Right renal pelvis (tissue), 4 donors: ENCODE data around the gene DHFR. TPM values are rescaled to one million over a fixed set of nuclear protein-coding genes. Genes with fewer than 3 reads are reported as not detected.

Source experiments
- DNase-seq, 4 donors: peaks; one replicate each; pipeline ENCODE4 v3.0.0-alpha.2; 2013; ENCODE audit warnings: low read depth in 4 of 4, low spot score in 3 of 4, missing footprints in 1 of 4
- polyA plus RNA-seq, 4 donors: library from polyadenylated mRNA; unstranded; fragments of 120-200 nt; gene quantifications; one replicate each; pipeline ENCODE4 v1.2.1, GENCODE V29; 2013; ENCODE audit not compliant: insufficient read length in 4 of 4

The DHFR gene
- polyA plus RNA-seq, 4 donors: 59.8 to 88.7 (median 82.5) TPM

DNA sequence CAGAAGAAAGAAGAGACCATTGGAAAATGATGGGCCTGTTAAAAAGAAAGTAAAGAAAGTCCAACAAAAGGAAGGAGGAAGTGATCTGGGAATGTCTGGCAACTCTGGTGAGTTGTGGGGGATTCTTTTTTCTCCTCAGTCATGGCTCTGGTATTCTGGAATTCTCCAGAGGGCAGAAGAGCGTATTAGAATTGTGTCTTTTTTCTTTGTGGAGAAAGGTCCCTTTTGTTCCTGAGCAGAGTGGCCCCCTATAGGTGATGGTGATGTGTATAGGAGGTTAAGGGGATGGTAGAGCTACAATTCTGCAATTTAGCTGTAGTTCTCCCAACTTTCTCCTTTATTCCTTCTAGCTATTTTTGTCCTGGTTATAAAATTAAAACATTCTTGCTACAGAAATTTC lies 1.6 kb upstream of the DHFR start:
- DNase-seq: no peak

DNA sequence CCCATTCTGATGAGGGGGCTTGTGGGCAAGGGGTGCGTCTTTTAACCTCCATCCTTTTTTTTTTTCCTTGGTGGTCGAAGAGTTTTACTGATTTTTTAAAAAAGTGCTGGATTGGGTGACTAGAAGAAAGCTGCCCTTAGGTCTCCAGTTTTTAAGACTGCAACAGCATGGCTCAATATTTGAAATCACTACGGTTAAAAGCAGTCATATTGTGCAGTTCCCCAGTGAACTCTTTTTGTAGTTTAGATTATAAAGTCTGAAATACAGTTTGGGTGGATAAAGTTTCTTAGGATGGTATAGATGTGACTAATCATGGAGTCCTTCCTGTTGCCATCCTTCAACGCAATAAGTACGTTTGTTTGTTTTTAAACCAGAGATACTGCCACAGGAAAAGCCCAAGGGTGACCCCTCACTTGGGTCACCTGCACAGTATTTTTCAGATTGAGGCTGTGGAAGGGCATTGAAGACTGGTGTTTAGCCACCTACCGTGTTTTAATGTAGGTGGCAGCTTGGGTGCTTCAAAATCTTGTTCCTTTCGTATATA lies 520 bp upstream of the DHFR start:
- no peak for DNase-seq

DNA sequence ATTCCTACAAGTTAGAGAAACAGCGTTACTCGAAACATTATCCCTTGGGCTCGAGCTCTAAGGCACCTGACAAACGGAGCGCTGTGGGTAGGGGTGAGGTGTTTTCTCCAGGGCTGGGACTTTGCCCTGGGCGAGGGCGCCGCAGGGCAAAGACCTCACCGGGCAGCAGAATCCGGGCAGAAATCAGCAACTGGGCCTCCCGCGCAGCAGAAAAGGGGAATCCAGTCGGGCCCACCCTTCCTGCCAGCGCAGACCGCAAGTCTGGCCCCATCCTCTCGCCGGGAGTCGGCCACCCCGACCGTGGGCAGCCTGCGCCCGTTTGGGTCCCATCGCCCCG lies 761 bp downstream of the DHFR start:
- DNase-seq: no peak

DNA sequence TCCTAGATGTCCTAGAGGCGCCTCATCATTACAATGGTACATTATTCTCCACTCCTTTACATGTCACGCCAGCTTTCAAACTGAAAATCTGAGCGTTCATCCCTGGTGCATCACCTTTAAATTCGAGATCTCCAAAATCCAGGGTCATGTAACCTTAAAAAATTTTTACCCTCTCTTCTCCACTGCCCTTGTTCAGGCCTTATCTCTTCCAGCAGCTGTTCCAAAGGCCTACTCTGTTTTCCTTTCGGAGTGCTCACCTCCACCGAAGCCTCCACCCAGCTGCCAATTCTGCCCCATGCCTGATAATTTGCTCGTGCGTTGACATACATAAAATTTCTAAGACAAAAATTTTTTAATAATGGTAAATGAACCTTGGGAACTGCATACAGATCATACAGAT lies 1.3 kb downstream of the DHFR start:
- no peak for DNase-seq

DNA sequence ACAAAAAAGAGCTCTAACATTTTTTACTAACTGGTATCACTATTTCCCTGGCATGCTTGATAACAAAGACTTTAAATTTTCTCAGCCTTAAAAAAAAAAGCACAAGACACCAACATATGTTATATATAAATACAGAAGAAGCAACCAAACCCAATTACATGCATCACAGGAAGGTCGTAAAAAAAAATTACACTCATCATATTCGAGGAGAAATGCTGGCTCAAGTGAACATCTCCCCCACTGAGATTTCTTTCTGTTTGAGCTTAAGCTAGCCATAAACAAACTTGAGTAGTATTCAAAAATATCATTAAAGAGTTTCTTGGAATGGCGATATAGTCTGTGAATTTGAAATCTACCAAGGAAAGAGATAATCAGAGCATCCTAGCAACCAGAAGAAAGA lies 7.9 kb downstream of the DHFR start:
- DNase-seq: no peak

DNA sequence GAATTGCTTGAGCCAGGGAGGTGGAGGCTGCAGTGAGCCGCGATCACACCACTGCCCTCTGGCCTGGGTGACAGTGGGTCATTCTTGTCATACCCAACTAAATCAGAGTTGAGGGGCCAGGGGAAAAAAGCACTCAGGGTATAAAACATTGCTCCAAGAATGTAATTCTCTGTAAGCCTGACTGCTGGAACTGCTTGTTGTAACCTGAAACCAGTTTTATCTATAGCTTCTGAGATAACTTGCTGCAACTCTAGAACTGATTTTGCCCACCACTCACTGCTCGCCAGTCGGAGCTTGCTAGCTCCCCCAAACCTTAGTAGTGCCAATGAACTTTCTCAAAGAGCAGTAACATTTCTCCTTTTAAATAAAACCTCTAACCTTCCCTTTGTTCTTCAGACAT lies 9.9 kb downstream of the DHFR start:
- DNase-seq: no peak

DNA sequence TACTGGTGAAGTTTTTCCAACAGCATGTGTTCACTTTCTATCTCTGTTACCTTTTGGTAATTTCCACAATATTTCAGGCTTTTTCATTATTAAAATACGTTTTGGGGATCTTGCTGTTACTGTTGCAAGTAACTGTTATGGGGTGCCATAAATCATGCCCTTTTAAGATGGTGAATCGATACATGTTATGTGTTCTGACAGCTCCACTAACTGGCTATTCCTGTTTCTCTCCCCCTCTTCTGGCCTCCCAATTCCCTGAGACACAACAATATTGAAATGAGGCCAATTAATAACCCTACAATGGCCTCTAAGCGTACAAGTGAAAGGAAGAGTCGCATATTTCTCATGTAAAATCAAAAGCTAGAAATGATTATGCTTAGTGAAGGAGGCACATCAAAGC lies 13.4 kb downstream of the DHFR start:
- no peak for DNase-seq

DNA sequence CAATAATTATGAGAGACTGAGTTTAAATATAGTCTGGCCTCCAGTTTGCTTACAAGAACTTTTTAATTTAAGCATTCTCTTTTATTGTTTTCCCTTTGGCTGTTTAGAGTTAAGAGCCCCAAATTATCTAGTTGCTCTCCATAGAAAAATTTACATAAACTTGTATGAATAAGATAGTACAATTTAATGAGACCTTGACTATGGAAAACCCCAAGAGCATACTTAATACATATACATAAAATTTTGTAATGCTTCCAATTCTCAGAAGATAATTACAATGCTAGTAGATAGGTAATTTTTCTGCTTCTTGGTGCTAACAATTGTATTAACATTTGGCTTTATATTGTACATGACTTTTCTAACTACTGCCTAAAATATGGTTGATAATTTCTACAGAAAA lies 20.6 kb downstream of the DHFR start:
- DNase-seq: no peak

DNA sequence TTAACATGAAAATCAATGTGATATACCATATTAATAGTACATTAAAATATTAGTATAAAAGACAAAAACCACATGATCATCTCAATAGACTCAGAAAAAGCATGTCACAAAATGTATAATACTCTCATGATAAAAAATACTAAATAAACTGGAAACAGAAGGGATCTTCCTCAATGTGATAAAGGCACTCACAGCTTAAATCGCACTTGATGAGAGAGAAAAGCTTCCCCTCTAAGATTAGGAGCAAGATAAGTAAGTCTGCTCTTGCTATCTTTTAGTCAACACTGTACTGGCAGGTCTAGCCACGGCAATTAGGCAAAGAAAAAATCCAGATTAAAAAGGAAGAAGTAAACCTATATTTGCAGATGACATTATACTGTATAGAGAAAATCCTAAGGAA lies 22.1 kb downstream of the DHFR start:
- no peak for DNase-seq

DNA sequence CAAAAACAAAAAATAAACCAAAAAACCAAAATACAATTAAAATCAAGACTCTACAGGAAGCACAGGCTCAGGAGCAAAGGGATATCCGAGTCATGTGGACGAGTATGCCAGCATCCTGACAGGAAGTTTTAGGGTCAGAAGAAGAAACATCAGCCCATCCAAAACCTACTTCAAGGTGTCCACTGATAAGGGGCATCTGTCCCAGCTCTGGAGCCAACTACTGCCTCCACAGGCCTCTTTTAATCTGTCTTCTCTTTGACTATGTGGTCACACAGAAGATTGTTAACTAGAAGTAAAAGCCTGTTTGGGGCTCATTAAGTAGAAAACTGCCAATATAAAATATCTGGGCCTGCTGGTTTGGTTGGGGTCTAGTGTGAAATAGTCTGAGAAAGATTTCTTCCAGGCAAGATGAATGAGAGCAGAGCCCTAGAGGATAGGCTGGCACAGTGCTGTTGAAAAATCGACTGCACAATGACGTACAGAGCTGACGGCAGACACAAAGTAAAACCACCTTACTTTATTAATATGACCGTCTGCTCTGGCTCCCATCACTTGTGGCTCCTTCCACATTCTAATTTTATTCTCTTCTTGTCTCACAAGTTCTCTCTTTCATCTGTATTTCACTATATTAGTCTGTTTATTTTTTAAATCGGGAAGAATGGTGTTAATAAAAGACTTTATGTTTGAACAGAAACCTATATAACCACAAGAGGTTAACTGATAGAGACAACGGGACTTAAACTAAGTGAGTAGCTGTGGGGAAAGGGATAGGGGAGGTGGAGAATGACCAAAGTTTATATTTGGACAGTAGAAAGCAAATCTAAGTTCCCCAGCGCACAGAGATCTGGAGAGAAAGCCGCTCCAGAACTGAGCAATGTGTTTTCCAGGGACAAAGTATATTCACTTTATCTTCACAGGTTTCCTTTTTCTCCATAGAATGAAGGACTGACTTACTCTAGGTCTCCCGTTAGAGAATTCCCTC lies 23.2 kb downstream of the DHFR start:
- no peak for DNase-seq

DNA sequence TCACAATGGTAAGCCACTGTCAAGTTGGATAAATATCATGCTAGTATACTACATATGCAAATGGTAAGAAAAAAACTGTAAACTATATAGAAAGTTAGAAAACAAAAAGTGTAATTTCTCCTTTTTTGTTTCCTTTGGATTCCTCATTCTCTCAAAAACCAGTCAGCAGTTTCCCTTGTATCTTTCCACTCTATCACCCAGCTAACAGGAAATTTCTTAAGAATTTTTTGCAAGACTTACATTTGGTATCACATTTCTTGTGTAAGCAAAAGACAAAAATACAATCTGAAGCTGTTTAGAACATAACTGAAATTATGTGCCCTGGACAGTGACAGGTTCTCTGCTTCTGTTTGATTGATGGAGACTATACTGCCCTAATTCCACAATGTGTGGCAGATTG lies 25.5 kb downstream of the DHFR start:
- no peak for DNase-seq

DNA sequence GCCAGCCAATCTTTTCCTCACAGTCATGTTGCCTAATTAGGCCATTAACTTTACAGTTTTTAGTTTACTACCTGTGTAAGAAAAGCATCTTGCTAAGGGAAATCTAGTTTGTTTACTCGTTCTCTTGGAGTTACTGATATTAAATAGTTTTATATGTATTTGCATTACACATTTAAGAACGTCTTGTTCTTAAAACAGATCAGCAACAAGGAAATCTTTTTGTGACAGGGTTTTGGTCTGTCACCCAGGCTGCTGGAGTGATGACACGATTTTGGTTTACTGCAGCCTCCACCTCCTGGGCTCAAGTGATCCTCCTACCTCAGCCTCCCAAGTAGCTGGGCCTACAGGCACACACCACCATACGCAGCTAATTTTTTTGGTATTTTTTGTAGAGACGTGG lies 29.6 kb downstream of the DHFR start:
- no peak for DNase-seq

DNA sequence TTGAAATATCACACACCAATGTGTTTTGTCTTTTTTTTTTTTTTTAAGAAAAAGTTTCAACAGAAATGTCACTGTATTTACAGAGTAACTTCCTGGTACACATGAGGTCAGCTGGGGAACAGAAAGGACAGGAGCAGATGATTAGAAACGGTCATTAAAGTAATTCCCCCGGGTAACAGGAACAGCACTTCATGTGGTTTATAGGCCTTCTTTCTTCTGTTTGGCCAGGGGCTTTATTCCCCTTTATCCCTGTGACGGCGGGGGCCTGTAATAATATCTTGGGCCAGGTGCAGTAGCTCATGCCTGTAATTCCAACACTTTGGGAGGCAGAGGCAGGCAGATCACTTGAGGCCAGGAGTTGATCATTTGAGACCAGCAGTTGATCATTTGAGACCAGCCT lies 30.8 kb downstream of the DHFR start:
- no peak for DNase-seq

DNA sequence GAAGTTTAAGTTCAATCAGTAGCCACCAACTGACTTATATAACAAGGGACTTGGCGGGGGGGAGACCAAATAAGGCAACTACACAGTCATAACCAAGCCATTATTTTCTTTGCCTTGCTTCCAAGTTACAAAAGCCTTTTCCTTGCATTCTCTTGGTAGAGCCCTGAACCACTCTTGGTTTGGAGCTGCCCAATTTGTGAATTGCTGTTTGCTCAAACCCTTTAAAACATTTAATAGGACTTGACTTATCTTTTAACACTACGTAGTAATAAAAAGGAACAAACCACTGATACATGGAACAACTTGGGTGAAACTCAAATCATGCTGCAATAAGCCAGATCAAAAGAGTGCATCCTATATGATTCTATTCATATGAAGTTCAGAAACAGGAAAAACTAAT lies 32.0 kb downstream of the DHFR start:
- no peak for DNase-seq

DNA sequence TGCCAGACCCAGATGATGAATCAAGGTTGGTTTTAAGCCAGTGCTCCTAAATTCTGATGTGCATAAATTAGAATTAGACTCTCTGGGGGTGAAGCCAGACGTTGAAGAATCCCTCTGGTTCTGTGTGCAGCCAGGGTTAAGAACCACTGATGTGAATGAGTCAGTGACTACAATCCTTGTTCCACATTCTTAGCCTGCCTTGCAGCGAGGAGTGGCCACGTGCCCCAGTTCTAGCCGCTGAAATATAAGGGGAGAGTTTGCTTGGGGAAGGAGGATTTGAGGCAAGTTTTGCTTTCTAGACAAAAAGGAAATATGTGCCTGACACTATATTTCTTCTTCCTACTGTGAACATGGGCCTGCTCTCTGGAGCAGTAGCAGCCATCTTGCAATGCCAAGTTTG lies 34.6 kb downstream of the DHFR start:
- no peak for DNase-seq

DNA sequence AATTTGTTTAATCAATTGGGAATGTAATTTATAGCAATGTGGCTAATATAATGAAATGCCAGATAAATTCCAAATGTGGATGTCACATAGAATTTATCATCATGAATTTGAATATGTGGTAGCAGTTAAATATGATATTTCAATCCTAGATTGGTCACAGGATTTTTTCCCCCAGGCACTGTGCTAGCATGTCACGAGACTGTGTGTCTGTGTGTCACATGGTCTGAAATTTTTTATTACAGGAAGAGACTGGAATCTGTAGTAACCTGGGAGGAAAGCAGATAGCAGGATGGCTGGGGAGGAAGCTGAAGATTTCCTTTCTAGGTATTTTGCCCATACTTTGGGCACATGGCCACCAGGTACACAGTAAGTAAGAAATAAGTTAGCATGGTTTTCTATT lies 35.7 kb downstream of the DHFR start:
- DNase-seq: no peak

DNA sequence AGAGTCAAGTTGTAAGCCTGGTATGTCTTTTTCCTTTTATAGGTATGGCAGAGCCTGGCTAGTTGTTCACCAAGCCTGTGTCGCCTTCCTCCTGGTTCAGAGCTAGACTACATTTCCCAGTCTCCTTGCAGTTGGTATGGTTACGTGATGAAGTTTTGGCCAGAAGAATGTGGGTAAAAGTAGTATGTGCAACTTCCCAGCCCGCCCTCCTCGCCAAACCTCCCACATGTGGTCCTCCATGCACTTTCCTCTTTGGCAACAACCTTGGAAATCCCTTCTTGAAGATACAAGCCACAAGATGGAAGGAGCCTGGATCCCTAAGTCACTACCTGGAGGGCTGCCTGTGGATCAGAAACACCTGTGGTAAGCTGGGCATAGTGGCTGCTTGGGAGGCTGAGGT lies 36.3 kb downstream of the DHFR start:
- DNase-seq: no peak

DNA sequence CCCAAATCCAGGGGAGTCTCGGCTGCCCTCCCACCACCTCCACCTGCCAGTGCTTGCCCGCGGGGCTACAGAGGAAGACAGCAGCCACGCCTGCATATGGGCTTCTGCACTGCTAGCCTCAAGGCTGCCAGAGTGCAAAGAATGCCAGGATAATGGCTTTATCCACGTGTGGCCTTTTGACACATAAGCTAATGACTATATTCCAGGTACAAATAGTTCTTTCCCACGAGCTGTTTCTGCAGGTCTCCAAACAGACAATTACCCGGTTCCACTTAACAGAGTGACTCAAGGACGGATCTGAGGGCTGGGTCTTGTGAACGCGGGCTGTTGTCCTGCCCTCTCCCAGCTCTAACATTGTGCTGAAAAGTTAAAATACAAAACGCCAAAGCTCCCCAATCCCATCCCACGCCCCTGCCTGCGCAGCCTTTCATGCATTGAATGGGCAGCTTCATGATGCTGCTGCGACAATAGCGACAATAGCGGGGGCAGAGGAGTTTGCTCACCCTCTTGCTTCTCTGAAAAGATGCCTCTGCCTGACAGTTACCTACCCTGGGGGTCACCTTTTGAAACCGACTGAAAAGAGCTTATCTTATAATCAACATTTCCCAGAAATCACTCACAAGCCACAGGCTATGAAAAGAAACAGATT lies 39.4 kb downstream of the DHFR start:
- no peak for DNase-seq

DNA sequence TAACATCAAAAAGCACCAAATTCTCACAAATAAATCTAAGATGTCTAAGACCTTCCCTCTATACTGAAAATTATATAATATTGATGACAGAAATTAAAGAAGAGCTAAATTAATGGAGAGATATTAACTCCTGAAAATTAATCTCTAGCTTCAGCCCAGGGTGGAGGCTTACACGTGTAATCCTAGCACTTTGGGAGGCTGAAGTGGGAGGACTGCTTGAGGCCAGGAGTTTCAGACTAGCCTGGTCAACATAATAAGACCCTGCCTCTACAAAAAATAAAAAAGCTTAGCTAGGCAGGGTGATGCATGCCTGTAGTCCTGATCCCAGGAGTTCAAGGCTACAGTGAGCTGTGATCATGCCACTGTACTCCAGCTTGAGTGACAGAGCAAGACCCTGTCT lies 45.1 kb downstream of the DHFR start:
- DNase-seq: no peak

DNA sequence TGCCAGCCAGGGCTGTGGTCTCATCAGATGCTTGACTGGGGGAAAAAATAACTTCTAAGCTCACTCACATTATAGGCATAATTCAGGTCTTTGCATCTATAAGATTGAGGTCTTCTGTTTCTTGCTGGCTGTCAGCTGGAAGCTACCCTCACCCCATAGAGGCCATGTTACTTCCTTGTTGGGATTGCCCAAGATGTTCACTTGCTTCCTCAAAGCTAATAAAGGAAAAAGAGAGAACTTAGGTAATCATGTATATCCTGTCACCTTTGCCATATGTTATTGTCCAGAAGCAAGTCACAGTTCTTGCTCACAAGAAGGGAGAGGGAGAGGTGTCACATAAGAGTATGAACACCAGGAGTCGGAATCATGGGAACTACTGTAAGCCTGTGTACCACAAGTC lies 46.1 kb downstream of the DHFR start:
- no peak for DNase-seq

DNA sequence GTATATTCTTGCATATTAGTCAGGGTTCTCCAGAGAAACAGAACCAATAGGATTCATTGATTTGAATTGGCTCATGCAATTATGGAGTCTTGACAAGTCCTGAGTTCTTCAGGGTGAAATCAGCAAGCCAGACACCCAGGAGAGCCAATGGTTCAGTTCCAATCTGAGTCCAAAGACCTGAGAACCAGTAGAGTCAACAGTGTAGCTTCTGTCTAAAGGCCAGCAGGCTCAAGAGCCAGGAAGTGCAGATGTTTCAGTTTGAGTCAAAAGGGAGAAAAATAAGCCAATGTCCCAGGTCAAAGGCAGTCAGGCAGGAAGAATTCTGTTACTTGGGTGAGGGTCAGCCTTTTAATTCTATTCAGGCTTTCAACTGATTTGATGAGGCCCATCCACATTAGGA lies 47.0 kb downstream of the DHFR start:
- DNase-seq: no peak

DNA sequence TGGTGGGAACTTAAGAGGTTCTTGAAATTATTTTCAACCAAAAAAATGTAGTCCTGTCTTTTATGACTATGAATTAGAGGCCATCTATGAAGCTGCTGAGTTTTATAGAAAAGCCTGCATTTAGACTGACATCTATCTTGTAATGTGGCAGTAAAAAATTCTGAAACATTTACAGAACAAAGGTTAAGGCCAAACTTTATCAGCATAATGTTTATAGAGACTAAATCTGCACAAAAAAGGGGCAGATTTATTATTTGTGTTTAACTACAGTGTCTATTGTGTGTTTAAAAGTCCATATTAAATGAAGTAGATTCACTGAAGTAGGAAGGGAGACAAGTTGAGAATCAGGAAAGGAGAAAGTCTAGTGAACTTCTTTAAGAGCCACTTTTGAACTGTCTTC lies 47.4 kb downstream of the DHFR start:
- DNase-seq: no peak
